Neuronal stem cell (in vitro differentiated cells): ENCODE results near the gene EFNA5.

Experiments
- DNase-seq: peaks from one replicate; pipeline ENCODE4 v3.0.0-alpha.2; 2013; ENCODE audit warnings: low spot score
- H2AFZ ChIP-seq: one replicate; pipeline ENCODE4 v1.6.1; 2013; ENCODE audit warnings: mild to moderate bottlenecking, low read length, inconsistent platforms
- H2AK5ac ChIP-seq: 2 replicates; pipeline ENCODE4 v1.6.1; 2013; ENCODE audit warnings: low read depth, mild to moderate bottlenecking, inconsistent platforms, low read length, moderate library complexity, mixed read lengths
- H2BK120ac ChIP-seq: 2 replicates; pipeline ENCODE4 v1.6.1; 2013; ENCODE audit warnings: low read depth, mild to moderate bottlenecking, inconsistent platforms, low read length, moderate library complexity, mixed read lengths
- H2BK12ac ChIP-seq: one replicate; pipeline ENCODE4 v1.6.1; 2013; ENCODE audit warnings: low read length, inconsistent platforms
- H2BK15ac ChIP-seq: 2 replicates; pipeline ENCODE4 v1.6.1; 2013; ENCODE audit warnings: mild to moderate bottlenecking, low read length, inconsistent platforms, mixed read lengths
- H2BK5ac ChIP-seq: one replicate; pipeline ENCODE4 v1.6.1; 2013; ENCODE audit warnings: inconsistent platforms, mild to moderate bottlenecking, low read length, moderate library complexity
- H3K14ac ChIP-seq: one replicate; pipeline ENCODE4 v1.6.1; 2013; ENCODE audit warnings: low read length, inconsistent platforms
- H3K18ac ChIP-seq: 2 replicates; pipeline ENCODE4 v1.6.1; 2013; ENCODE audit warnings: low read length, inconsistent platforms
- H3K23ac ChIP-seq: 2 replicates; pipeline ENCODE4 v1.6.1; 2013; ENCODE audit warnings: low read depth, mild to moderate bottlenecking, mixed read lengths, low read length, inconsistent platforms; ENCODE audit not compliant: poor library complexity
- H3K27ac ChIP-seq: replicated peaks from 3 replicates; pipeline ENCODE4 v1.5.1; 2013; ENCODE audit warnings: low read length, inconsistent platforms
- H3K27me3 ChIP-seq, 3 experiments: 2 replicates each; pipeline ENCODE4 v1.6.1; 2013; ENCODE audit warnings: low read length in 3 of 3, mild to moderate bottlenecking in 2 of 3, inconsistent platforms in 1 of 3, low read depth in 1 of 3, mixed read lengths in 1 of 3, moderate library complexity in 1 of 3; ENCODE audit not compliant: control insufficient read depth in 3 of 3, insufficient read depth in 3 of 3
- H3K36me3 ChIP-seq, 2 donors: replicated peaks in 1 of 2; 2 replicates each; pipeline ENCODE4 v1.6.1; 2013; ENCODE audit warnings: low read length in 2 of 2; ENCODE audit not compliant: control insufficient read depth in 2 of 2, insufficient read depth in 2 of 2
- H3K4ac ChIP-seq: 2 replicates; pipeline ENCODE4 v1.6.1; 2013; ENCODE audit warnings: inconsistent platforms, mild to moderate bottlenecking, low read length, moderate library complexity
- H3K4me1 ChIP-seq, 2 donors: 1 replicate in 1 of 2; 2 replicates in 1 of 2; pipeline ENCODE4 v1.6.1; 2013; ENCODE audit warnings: low read length in 2 of 2, low read depth in 1 of 2; ENCODE audit not compliant: control insufficient read depth in 2 of 2, insufficient read depth in 1 of 2
- H3K4me2 ChIP-seq: one replicate; pipeline ENCODE4 v1.6.1; 2013; ENCODE audit warnings: mild to moderate bottlenecking, low read length, inconsistent platforms; ENCODE audit not compliant: insufficient read depth, poor library complexity, severe bottlenecking
- H3K4me3 ChIP-seq, 2 donors: 2 replicates each; pipeline ENCODE4 v1.5.1; 2013; ENCODE audit warnings: low read length in 2 of 2, mild to moderate bottlenecking in 2 of 2, inconsistent platforms in 1 of 2, moderate library complexity in 1 of 2
- H3K79me1 ChIP-seq: one replicate; pipeline ENCODE4 v1.6.1; 2013; ENCODE audit warnings: low read depth, mild to moderate bottlenecking, inconsistent platforms, low read length, moderate library complexity
- H3K9ac ChIP-seq: one replicate; pipeline ENCODE4 v1.6.1; 2013; ENCODE audit warnings: mild to moderate bottlenecking, low read depth, low read length, inconsistent platforms; ENCODE audit not compliant: poor library complexity
- H3K9me3 ChIP-seq, 2 donors: replicated peaks in 1 of 2; 2 replicates each; pipeline versions ENCODE3 to v1.6.1; 2013; ENCODE audit warnings: low read length in 2 of 2, mild to moderate bottlenecking in 2 of 2, inconsistent platforms in 1 of 2, low read depth in 1 of 2, mixed read lengths in 1 of 2, moderate library complexity in 1 of 2; ENCODE audit not compliant: control insufficient read depth in 2 of 2, insufficient read depth in 1 of 2
- H4K8ac ChIP-seq: one replicate; pipeline ENCODE4 v1.6.1; 2013; ENCODE audit warnings: low read depth, mild to moderate bottlenecking, inconsistent platforms, low read length, moderate library complexity
- H4K91ac ChIP-seq: one replicate; pipeline ENCODE4 v1.6.1; 2013; ENCODE audit warnings: low read length, low read depth, mild to moderate bottlenecking, inconsistent platforms; ENCODE audit not compliant: poor library complexity
- WGBS, 2 donors: extraction: QIAGEN DNeasy Blood & Tissue Kit; methylation state at CpG; one replicate each; pipeline ENCODE4 v1.1.7; 2013; ENCODE audit warnings: missing lambda C conversion rate in 2 of 2, mixed read lengths in 1 of 2; ENCODE audit not compliant: insufficient read length in 2 of 2, insufficient replicate concordance in 1 of 2; ENCODE audit errors: extremely low coverage in 2 of 2; 5-methylcytosine and 5-hydroxymethylcytosine counted together

EFNA5 gene

DNA sequence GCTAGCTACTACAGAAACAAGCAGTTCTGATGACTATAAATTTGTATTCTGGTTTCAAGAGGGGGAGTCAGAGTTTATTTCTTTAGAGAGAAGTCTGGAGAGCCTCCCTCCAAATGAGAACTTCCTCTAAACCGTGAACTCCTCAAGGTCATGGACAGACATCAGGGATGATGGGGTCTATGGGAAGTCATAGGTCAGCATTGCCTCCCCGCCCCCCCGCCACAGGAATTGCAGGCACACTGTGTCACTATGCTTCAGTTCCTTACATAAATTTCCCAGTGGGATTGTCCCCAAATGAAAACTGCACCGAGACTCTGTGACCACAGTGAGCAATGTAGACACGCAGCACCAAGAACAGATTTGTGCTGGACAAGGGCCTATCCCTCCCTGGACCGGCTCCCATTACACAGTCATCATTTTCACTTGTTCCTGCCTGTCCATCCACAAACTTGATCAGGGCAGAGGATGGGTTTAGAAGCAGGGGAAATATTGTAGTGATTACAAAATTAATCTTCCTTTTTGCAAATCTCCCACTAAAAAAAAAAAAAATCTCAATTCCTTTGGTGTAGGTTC is 300.3 kb downstream of the EFNA5 start:
- peaks cover 17 to 22% of the 10 kb centered on the region in 2 donors for H3K4me1 ChIP-seq
- H3K4me2 ChIP-seq: no peak overlapping the region
- no peak overlapping the region for H2BK120ac ChIP-seq
- H3K9me3 ChIP-seq: no peaks in the 10 kb centered on the region
- WGBS, 2 donors: no CpG with 5 or more reads among the region's 6 CpGs
- H4K91ac ChIP-seq: no peak overlapping the region
- H2AFZ ChIP-seq: no peak overlapping the region
- H3K36me3 ChIP-seq: no peaks in the 10 kb centered on the region
- H2AK5ac ChIP-seq: no peak overlapping the region
- H3K9ac ChIP-seq: no peak overlapping the region
- H4K8ac ChIP-seq: no peak overlapping the region
- no peak overlapping the region for H2BK5ac ChIP-seq
- no peak overlapping the region for H3K4me3 ChIP-seq
- no peak overlapping the region for H2BK12ac ChIP-seq
- H3K27ac ChIP-seq: no peak overlapping the region
- H3K18ac ChIP-seq: no peak overlapping the region
- no peak overlapping the region for H2BK15ac ChIP-seq
- H3K23ac ChIP-seq: no peak overlapping the region
- DNase-seq: no peak
- no peak overlapping the region for H3K14ac ChIP-seq
- no peaks in the 10 kb centered on the region for H3K27me3 ChIP-seq
- H3K79me1 ChIP-seq: no peaks in the 10 kb centered on the region
- no peak overlapping the region for H3K4ac ChIP-seq

DNA sequence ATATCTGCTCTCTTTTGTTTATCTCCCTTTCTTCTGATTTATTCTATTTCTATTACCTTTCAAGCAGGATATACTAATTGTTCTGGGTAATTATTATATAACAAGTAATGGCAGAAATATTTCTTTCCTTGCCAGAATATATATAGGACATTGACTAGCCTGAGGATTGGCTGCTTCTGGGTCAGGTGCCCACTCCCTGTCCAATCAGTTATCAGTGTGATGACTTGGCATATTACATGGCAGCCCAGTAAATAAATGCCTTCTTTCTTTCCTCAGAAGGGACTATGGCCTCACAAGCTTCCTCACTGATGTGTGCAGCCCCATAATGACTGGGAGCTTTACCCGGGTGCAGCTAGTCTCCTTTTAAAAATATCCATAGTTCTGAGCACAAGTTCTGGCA is 301.1 kb downstream of the EFNA5 start:
- no peak overlapping the region for H4K8ac ChIP-seq
- no peak overlapping the region for H3K4me3 ChIP-seq
- no peak overlapping the region for H3K23ac ChIP-seq
- peaks cover 16 to 18% of the 10 kb centered on the region in 2 donors for H3K4me1 ChIP-seq
- H3K79me1 ChIP-seq: no peaks in the 10 kb centered on the region
- H2BK5ac ChIP-seq: no peak overlapping the region
- DNase-seq: no peak
- no peak overlapping the region for H3K27ac ChIP-seq
- WGBS, 2 donors: no CpG with 5 or more reads among the region's 1 CpG
- H3K14ac ChIP-seq: no peak overlapping the region
- no peak overlapping the region for H3K18ac ChIP-seq
- H2AK5ac ChIP-seq: no peak overlapping the region
- H3K4ac ChIP-seq: no peak overlapping the region
- H2BK120ac ChIP-seq: no peak overlapping the region
- H3K9me3 ChIP-seq: no peaks in the 10 kb centered on the region
- H2BK15ac ChIP-seq: no peak overlapping the region
- H4K91ac ChIP-seq: no peak overlapping the region
- no peak overlapping the region for H3K4me2 ChIP-seq
- no peaks in the 10 kb centered on the region for H3K36me3 ChIP-seq
- H2BK12ac ChIP-seq: no peak overlapping the region
- no peak overlapping the region for H3K9ac ChIP-seq
- no peaks in the 10 kb centered on the region for H3K27me3 ChIP-seq
- no peak overlapping the region for H2AFZ ChIP-seq

GRCh38 chr5:107368615-107369014 is 302.1 kb downstream of the EFNA5 start:
- Histone ChIP-seq H2BK5ac (no peak overlapping the region), H3K79me1 (no peaks in the 10 kb centered on the region), H3K27ac (peak overlapping the region; percentile 80), H3K4me3 (no peak overlapping the region), H3K23ac (no peak overlapping the region), H3K4me2 (no peak overlapping the region), H3K18ac (no peak overlapping the region), H3K4me1 (peaks cover 12 to 16% of the 10 kb centered on the region in 2 donors), H3K14ac (no peak overlapping the region), H3K36me3 (no peaks in the 10 kb centered on the region), H2BK12ac (no peak overlapping the region), H4K8ac (no peak overlapping the region), H2AK5ac (no peak overlapping the region), H2BK15ac (no peak overlapping the region), H3K9ac (no peak overlapping the region), H3K4ac (no peak overlapping the region), H3K9me3 (no peaks in the 10 kb centered on the region), H4K91ac (no peak overlapping the region), H2BK120ac (no peak overlapping the region), H3K27me3 (no peaks in the 10 kb centered on the region), H2AFZ (no peak overlapping the region)
- no CpG with 5 or more reads among the region's 7 CpGs for WGBS, 2 donors
- DNase-seq: no peak

GRCh38 chr5:107367939-107368338 is 302.8 kb downstream of the EFNA5 start:
- H2BK120ac ChIP-seq: no peak overlapping the region
- H2BK5ac ChIP-seq: no peak overlapping the region
- peak; percentile 43 for DNase-seq
- no peak overlapping the region for H2BK15ac ChIP-seq
- H3K18ac ChIP-seq: no peak overlapping the region
- peak overlapping the region; percentile 80 for H3K27ac ChIP-seq
- H3K27me3 ChIP-seq: no peaks in the 10 kb centered on the region
- H3K79me1 ChIP-seq: no peaks in the 10 kb centered on the region
- H2AFZ ChIP-seq: no peak overlapping the region
- no peak overlapping the region for H3K4me2 ChIP-seq
- H3K9me3 ChIP-seq: no peaks in the 10 kb centered on the region
- WGBS, 2 donors: no CpG with 5 or more reads among the region's 2 CpGs
- H3K23ac ChIP-seq: no peak overlapping the region
- no peak overlapping the region for H4K91ac ChIP-seq
- H3K4me1 ChIP-seq: peaks cover 7 to 16% of the 10 kb centered on the region in 2 donors
- no peak overlapping the region for H3K4me3 ChIP-seq
- H2AK5ac ChIP-seq: no peak overlapping the region
- no peak overlapping the region for H3K9ac ChIP-seq
- H3K4ac ChIP-seq: no peak overlapping the region
- no peaks in the 10 kb centered on the region for H3K36me3 ChIP-seq
- H3K14ac ChIP-seq: no peak overlapping the region
- H2BK12ac ChIP-seq: no peak overlapping the region
- no peak overlapping the region for H4K8ac ChIP-seq
